Activated naive CD8-positive, alpha-beta T cell treated with anti-CD3 and anti-CD28 coated beads, Interleukin-2, amount 50 U/mL, for 24 hours (primary cell): Measurements from ENCODE around the gene SMIM20.

Source experiments
- ATAC-seq: fragments of 150-1000 bp; cut with Tn5 transposase; one replicate; pipeline ENCODE4 v1.10.0; 2021
- DNase-seq: peaks from one replicate; pipeline ENCODE4 v3.0.0; 2021
- H3K27ac Mint-ChIP-seq: one replicate; pipeline ENCODE4 v1.8.0; 2021; ENCODE audit warnings: mild to moderate bottlenecking, mixed read lengths
- H3K27me3 Mint-ChIP-seq: one replicate; pipeline ENCODE4 v1.8.0; 2021; ENCODE audit warnings: mixed read lengths
- H3K36me3 Mint-ChIP-seq: one replicate; pipeline ENCODE4 v1.8.0; 2021; ENCODE audit warnings: low read depth, mixed read lengths
- H3K4me1 Mint-ChIP-seq: one replicate; pipeline ENCODE4 v1.8.0; 2021; ENCODE audit warnings: mixed read lengths
- H3K4me3 Mint-ChIP-seq: one replicate; pipeline ENCODE4 v1.8.0; 2021; ENCODE audit warnings: mild to moderate bottlenecking, moderate library complexity, mixed read lengths
- H3K9me3 Mint-ChIP-seq: one replicate; pipeline ENCODE4 v1.8.0; 2021; ENCODE audit warnings: mixed read lengths

The SMIM20 gene

GRCh38 chr4:25928379-25929297 is 14.6 kb downstream of the SMIM20 start:
- peaks cover 11% of the 10 kb centered on the region for H3K36me3 Mint-ChIP-seq
- H3K27me3 Mint-ChIP-seq, result no peaks in the 10 kb centered on the region

GRCh38 chr4:25929298-25929686 is 15.3 kb downstream of the SMIM20 start:
- Mint-ChIP-seq H3K27me3 (no peaks in the 10 kb centered on the region), H3K9me3 (no peaks in the 10 kb centered on the region), H3K4me3 (no peak overlapping the region), H3K27ac (no peak overlapping the region), H3K36me3 (peaks cover 11% of the 10 kb centered on the region), H3K4me1 (peaks cover 11% of the 10 kb centered on the region)
- DNase-seq (no peak), ATAC-seq (no peak)

More at GRCh38 chr4:25928379-25929297, 14.6 kb downstream of the SMIM20 start:
- DNase-seq, result no peak
- ATAC-seq, result no peak
- Mint-ChIP-seq H3K4me3 (no peak overlapping the region), H3K4me1 (peaks cover 11% of the 10 kb centered on the region), H3K27ac (no peak overlapping the region), H3K9me3 (no peaks in the 10 kb centered on the region)

- ATAC-seq, result no peak
- H3K36me3 Mint-ChIP-seq, result peaks cover 11% of the 10 kb centered on the region
- DNase-seq, result no peak
- no peaks in the 10 kb centered on the region for H3K9me3 Mint-ChIP-seq
- no peaks in the 10 kb centered on the region for H3K27me3 Mint-ChIP-seq
- H3K4me3 Mint-ChIP-seq, result no peak overlapping the region
- peaks cover 11% of the 10 kb centered on the region for H3K4me1 Mint-ChIP-seq
- no peak overlapping the region for H3K27ac Mint-ChIP-seq
Observed at GRCh38 chr4:25930731-25931354, 16.8 kb downstream of the SMIM20 start.

- Mint-ChIP-seq H3K9me3 (peaks cover 5% of the 10 kb centered on the region), H3K4me1 (peaks cover 32% of the 10 kb centered on the region), H3K27me3 (peaks cover 7% of the 10 kb centered on the region), H3K4me3 (no peak overlapping the region), H3K36me3 (peaks cover 3% of the 10 kb centered on the region), H3K27ac (no peak overlapping the region)
- DNase-seq (no peak), ATAC-seq (no peak)
Observed at GRCh38 chr4:25936696-25937095, 22.7 kb downstream of the SMIM20 start.

- DNase-seq (no peak), ATAC-seq (no peak)
- Mint-ChIP-seq H3K36me3 (peaks cover 3% of the 10 kb centered on the region), H3K27me3 (peaks cover 9% of the 10 kb centered on the region), H3K4me1 (peaks cover 32% of the 10 kb centered on the region), H3K4me3 (peak overlapping the region; percentile 12), H3K9me3 (peaks cover 5% of the 10 kb centered on the region), H3K27ac (peak overlapping the region; percentile 86)
Observed at GRCh38 chr4:25937801-25938200, 23.8 kb downstream of the SMIM20 start.

- peaks cover 32% of the 10 kb centered on the region for H3K4me1 Mint-ChIP-seq
- H3K36me3 Mint-ChIP-seq, result peaks cover 3% of the 10 kb centered on the region
- peak; percentile 67 for ATAC-seq
- no peak for DNase-seq
- H3K27me3 Mint-ChIP-seq, result peaks cover 9% of the 10 kb centered on the region
- peaks cover 5% of the 10 kb centered on the region for H3K9me3 Mint-ChIP-seq
- H3K27ac Mint-ChIP-seq, result peak overlapping the region; percentile 86
- H3K4me3 Mint-ChIP-seq, result peak overlapping the region; percentile 12
Observed at GRCh38 chr4:25938366-25938765, 24.3 kb downstream of the SMIM20 start.

- Mint-ChIP-seq H3K27me3 (peaks cover 9% of the 10 kb centered on the region), H3K27ac (peak overlapping the region; percentile 86), H3K4me1 (peaks cover 32% of the 10 kb centered on the region), H3K4me3 (peak overlapping the region; percentile 28), H3K36me3 (peaks cover 3% of the 10 kb centered on the region), H3K9me3 (peaks cover 5% of the 10 kb centered on the region)
- ATAC-seq (peak; percentile 98), DNase-seq (peak; percentile 47)
Observed at GRCh38 chr4:25938787-25939186, 24.8 kb downstream of the SMIM20 start.

- H3K4me3 Mint-ChIP-seq, result peak overlapping the region; percentile 28
- peaks cover 5% of the 10 kb centered on the region for H3K9me3 Mint-ChIP-seq
- ATAC-seq (no peak), DNase-seq (no peak)
- H3K27me3 Mint-ChIP-seq, result peaks cover 11% of the 10 kb centered on the region
- H3K4me1 Mint-ChIP-seq, result peaks cover 32% of the 10 kb centered on the region
- H3K36me3 Mint-ChIP-seq, result peaks cover 3% of the 10 kb centered on the region
- peak overlapping the region; percentile 86 for H3K27ac Mint-ChIP-seq
Observed at GRCh38 chr4:25939330-25939729, 25.3 kb downstream of the SMIM20 start.

- H3K9me3 Mint-ChIP-seq, result peaks cover 5% of the 10 kb centered on the region
- ATAC-seq, result no peak
- DNase-seq, result no peak
- H3K36me3 Mint-ChIP-seq, result peaks cover 3% of the 10 kb centered on the region
- H3K4me3 Mint-ChIP-seq, result no peak overlapping the region
- H3K27ac Mint-ChIP-seq, result no peak overlapping the region
- peaks cover 21% of the 10 kb centered on the region for H3K27me3 Mint-ChIP-seq
- H3K4me1 Mint-ChIP-seq, result peaks cover 30% of the 10 kb centered on the region
Observed at GRCh38 chr4:25941457-25942221, 27.6 kb downstream of the SMIM20 start.

GRCh38 chr4:25943312-25943711 is 29.3 kb downstream of the SMIM20 start:
- Mint-ChIP-seq H3K4me3 (no peak overlapping the region), H3K4me1 (peaks cover 17% of the 10 kb centered on the region), H3K27ac (no peak overlapping the region), H3K9me3 (peaks cover 5% of the 10 kb centered on the region), H3K27me3 (peaks cover 21% of the 10 kb centered on the region), H3K36me3 (peaks cover 3% of the 10 kb centered on the region)
- no peak for ATAC-seq
- no peak for DNase-seq

GRCh38 chr4:25943805-25944204 is 29.8 kb downstream of the SMIM20 start:
- Mint-ChIP-seq H3K4me1 (peaks cover 12% of the 10 kb centered on the region), H3K27me3 (peaks cover 24% of the 10 kb centered on the region), H3K27ac (no peak overlapping the region), H3K9me3 (peaks cover 5% of the 10 kb centered on the region), H3K36me3 (peaks cover 3% of the 10 kb centered on the region), H3K4me3 (no peak overlapping the region)
- ATAC-seq, result no peak
- DNase-seq, result no peak

GRCh38 chr4:25948051-25948450 is 34.0 kb downstream of the SMIM20 start:
- no peak for DNase-seq
- no peak for ATAC-seq
- H3K27me3 Mint-ChIP-seq, result peaks cover 33% of the 10 kb centered on the region

GRCh38 chr4:25949173-25949748 is 35.2 kb downstream of the SMIM20 start:
- no peak for DNase-seq
- no peak overlapping the region for H3K27ac Mint-ChIP-seq
- no peaks in the 10 kb centered on the region for H3K9me3 Mint-ChIP-seq
- ATAC-seq, result no peak
- peaks cover 7% of the 10 kb centered on the region for H3K4me1 Mint-ChIP-seq
- no peaks in the 10 kb centered on the region for H3K36me3 Mint-ChIP-seq
- H3K27me3 Mint-ChIP-seq, result peaks cover 32% of the 10 kb centered on the region
- H3K4me3 Mint-ChIP-seq, result no peak overlapping the region

More at GRCh38 chr4:25948051-25948450, 34.0 kb downstream of the SMIM20 start:
- no peak overlapping the region for H3K4me3 Mint-ChIP-seq
- H3K9me3 Mint-ChIP-seq, result no peaks in the 10 kb centered on the region
- peaks cover 7% of the 10 kb centered on the region for H3K4me1 Mint-ChIP-seq
- H3K27ac Mint-ChIP-seq, result no peak overlapping the region
- H3K36me3 Mint-ChIP-seq, result no peaks in the 10 kb centered on the region

GRCh38 chr4:25949994-25950393 is 36.0 kb downstream of the SMIM20 start:
- H3K27ac Mint-ChIP-seq, result no peak overlapping the region

More at GRCh38 chr4:25949994-25950393, 36.0 kb downstream of the SMIM20 start:
- ATAC-seq (no peak), DNase-seq (no peak)
- Mint-ChIP-seq H3K4me3 (no peak overlapping the region), H3K9me3 (no peaks in the 10 kb centered on the region), H3K4me1 (peaks cover 7% of the 10 kb centered on the region), H3K36me3 (no peaks in the 10 kb centered on the region), H3K27me3 (peaks cover 28% of the 10 kb centered on the region)
